ENCODE measurements around the gene TNPO3. TPM values are rescaled to one million over a fixed set of nuclear protein-coding genes. Genes with fewer than 3 reads are reported as not detected.

TNPO3 gene
- total RNA-seq, 1 donor from 2014 or later: 52.5 TPM

DNA sequence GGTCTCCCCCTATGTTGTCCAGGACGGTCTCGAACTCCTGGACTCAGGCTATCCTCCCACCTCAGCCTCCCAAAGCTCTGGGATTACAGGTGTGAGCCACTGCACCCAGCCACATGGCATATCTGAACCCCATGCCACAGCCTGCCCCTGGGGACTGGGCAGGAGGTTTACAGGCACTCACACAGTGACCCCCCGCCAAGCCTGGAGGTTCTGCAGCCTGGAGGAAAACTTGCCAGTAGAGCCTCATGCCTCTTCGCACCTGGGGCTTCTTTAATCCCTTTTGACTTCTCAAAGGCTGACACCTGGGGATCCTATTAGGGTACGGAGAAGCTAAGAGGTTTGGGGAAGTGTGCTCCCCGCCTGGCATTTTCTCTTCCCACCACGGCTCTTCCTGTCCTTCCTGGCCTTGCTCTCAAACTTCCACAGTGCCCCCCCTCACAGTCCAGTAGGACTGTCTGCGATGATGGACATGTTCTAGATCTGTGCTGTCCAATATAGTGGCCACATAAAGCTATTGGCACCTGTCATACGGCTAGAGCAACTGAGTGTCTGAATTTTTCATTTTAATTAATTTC lies 133.0 kb downstream of the TNPO3 start:
- TF ChIP-seq, protein P1, sequence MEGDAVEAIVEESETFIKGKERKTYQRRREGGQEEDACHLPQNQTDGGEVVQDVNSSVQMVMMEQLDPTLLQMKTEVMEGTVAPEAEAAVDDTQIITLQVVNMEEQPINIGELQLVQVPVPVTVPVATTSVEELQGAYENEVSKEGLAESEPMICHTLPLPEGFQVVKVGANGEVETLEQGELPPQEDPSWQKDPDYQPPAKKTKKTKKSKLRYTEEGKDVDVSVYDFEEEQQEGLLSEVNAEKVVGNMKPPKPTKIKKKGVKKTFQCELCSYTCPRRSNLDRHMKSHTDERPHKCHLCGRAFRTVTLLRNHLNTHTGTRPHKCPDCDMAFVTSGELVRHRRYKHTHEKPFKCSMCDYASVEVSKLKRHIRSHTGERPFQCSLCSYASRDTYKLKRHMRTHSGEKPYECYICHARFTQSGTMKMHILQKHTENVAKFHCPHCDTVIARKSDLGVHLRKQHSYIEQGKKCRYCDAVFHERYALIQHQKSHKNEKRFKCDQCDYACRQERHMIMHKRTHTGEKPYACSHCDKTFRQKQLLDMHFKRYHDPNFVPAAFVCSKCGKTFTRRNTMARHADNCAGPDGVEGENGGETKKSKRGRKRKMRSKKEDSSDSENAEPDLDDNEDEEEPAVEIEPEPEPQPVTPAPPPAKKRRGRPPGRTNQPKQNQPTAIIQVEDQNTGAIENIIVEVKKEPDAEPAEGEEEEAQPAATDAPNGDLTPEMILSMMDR (conservative IDR thresholded peaks at IDR 0.05; ENCODE audit: low read depth, low read length): no peak
- no peak overlapping the region for H3K4me3 ChIP-seq (ENCODE audit: low read depth, low read length)
- DNase-seq (ENCODE audit: low read depth): no peak

DNA sequence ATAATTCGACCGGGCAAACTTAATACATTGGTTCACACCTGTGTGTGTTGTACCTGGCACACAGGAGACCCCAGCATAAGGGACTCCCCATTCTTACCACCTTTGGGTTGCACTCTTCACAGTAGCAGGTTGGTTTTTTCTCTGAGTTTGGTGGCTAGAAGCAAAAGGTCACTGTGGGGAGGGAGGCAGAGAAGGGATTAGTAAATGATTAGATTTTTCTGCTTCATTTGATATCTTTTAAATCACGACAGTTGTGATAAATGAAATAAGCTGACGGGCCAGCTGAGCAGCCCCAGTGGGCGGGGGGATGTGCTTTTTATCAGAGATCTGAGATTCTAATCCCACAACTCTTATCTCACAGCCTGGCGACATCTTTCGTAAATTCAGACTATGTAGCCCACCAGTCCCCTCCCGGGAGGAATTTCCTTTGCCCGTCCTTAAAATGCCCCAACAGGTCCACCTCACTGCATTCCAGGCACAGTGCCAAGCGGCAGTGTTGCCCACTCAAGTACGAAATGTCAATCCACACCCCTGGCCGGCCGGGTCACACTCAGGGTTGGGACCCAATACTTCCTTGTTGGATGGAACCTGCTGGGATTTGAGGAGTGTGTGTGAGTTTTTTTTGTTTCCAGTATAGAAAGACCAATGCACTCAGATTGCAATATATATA lies 133.9 kb downstream of the TNPO3 start:
- TF ChIP-seq, protein P1 (conservative IDR thresholded peaks at IDR 0.05; ENCODE audit: low read depth, low read length): no peak
- DNase-seq (ENCODE audit: low read depth): no peak
- H3K4me3 ChIP-seq (ENCODE audit: low read depth, low read length): peak overlapping the region; percentile 3

GRCh38 chr7:128919881-128920799 lies 134.8 kb downstream of the TNPO3 start:
- TF ChIP-seq, protein P1 (conservative IDR thresholded peaks at IDR 0.05; ENCODE audit: low read depth, low read length): peak; percentile 35
- H3K4me3 ChIP-seq (ENCODE audit: low read depth, low read length): no peak overlapping the region
- no peak for DNase-seq (ENCODE audit: low read depth)

DNA sequence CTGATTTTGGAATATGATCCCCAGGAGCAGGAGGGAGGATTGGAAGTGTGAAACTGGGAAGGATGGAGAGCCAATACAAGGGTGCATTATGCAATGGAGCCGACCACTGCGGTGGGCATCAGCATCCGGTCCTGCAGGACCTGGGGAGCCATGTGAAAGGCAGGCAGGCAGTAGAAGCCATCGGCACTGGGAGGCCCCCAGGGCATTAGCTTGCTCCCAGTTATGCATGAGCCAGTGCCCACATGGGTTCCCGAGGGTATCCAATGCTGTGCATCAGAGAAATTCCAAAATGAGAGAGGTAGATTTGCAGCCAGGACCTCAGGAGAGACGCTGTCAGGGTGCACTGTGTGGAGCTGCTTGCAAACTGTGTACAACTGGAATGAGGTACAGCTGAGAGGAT lies 135.7 kb downstream of the TNPO3 start:
- no peak overlapping the region for H3K4me3 ChIP-seq (ENCODE audit: low read depth, low read length)
- TF ChIP-seq, protein P1 (conservative IDR thresholded peaks at IDR 0.05; ENCODE audit: low read depth, low read length): no peak
- no peak for DNase-seq (ENCODE audit: low read depth)

DNA sequence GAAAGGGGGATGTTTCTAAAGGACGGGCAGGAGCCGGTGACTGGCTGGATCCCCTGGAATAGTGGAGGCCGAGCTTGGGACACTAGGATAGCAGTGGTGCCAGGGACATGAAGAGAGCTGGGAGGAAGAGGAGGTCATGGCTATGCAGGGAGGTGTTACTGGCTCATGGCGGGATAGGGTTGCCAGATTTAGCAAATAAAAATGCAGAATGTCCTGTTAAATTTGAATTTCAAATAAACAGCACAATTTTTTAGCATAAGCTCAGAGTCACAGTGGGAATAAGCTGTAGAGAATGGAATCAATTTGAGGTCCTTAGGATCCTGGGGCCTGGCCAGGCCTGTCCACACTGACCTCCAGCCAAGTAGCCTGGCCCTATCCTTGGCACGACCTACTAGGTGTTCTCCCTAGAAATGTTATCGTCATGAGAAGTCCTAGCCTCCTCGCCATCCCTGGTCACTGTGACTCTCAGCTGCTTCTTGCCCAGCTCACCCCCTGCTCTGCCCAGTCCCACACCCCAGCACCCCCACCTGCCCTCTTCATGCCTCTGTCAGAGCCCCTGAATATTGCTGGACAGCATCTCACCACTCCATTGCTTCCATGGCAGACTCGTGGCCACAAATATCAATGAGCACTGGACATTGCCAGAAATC lies 136.8 kb downstream of the TNPO3 start:
- DNase-seq (ENCODE audit: low read depth): no peak
- no peak overlapping the region for H3K4me3 ChIP-seq (ENCODE audit: low read depth, low read length)
- TF ChIP-seq, protein P1 (conservative IDR thresholded peaks at IDR 0.05; ENCODE audit: low read depth, low read length): no peak

DNA sequence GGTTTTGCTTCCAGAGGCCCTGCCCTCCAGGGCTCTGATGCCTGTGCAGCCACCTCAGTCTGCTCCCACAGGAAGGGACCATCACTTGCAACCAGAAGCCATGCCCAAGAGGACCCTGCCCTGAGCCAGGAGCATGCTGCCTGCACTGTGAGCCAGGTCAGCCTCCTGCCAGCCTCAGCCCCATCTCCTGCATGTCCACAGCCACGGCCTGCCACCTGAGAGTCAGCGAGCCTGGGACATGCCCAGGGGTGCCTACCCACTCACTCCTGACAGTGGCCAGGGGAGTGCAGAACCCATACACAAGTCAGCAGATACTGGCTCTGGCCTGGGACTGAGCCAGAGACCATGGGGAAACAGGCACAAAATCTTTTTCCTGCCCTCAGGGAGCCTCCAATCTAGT lies 137.8 kb downstream of the TNPO3 start:
- no peak for DNase-seq (ENCODE audit: low read depth)
- TF ChIP-seq, protein P1 (conservative IDR thresholded peaks at IDR 0.05; ENCODE audit: low read depth, low read length): no peak
- no peak overlapping the region for H3K4me3 ChIP-seq (ENCODE audit: low read depth, low read length)

Measured in epithelial cell of proximal tubule (primary cell).